DMS53 (cell line): ENCODE data around the gene SLC26A9.
A peak's percentile ranks its signal among the peaks of the same experiment; 100 is the strongest.

ENCODE experiments used
- DNase-seq: peaks from one replicate; lab custom pipeline; 2025; lab: John Stamatoyannopoulos, UW

SLC26A9 gene

DNA sequence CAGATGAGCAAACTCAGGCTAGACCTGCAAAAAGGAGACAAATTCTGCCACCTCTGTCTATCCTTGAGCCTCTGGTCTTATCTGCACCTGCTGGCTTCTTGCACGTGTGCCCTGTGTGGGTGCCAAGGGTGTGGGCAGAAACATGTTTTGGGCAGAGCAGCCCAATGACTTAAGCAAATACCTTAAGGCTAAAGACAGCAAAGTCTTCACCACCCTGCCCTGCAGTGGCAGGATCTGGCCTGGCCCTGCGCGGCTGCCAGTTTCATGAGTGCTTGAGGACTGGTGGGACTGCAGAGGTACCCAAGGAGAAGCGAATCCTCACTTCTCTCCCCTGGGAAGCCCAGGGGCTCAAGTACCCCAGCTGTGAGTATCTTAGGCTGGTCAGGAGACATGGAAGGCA, 3.8 kb upstream of the SLC26A9 start:
- no peak for DNase-seq

DNA sequence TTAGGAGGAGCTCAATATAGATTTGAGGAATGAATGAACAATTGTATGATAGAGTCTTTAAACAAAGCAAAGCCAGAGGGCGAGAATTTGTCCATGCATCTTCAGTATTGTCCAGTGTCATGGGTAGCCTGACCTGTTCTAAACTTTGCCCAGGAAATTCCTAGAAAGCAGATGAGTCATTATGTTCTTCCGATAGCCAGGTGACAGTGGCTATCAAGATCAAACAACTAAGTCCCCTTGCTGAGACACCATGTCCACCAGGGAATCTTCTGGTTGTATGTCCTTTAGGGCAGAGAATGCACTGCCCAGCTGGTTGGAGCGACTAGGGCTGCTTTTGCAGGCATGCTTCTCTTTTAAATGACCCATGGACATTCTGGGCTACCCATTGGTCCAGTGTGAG, 1.8 kb upstream of the SLC26A9 start:
- DNase-seq, result peak; percentile 65

DNA sequence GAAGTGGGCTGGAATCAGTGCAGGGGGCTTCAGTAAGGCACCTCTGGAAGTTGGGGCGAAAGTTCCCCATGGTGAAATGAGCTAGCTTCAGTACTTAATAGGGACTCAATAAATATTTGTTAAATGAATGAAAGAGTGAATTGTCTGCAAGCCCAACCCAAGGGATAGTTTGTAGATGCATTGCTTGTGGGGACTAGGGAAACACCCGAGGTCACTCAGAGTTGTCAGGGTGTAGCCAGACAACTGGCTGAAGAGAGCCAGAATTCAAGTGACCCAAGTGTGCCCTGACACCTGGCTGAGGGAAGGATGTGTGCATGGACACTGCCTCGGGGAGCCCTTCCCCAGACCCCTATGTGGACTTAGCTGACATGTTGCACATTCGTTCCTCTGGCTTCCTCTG, 1.3 kb upstream of the SLC26A9 start:
- no peak for DNase-seq

DNA sequence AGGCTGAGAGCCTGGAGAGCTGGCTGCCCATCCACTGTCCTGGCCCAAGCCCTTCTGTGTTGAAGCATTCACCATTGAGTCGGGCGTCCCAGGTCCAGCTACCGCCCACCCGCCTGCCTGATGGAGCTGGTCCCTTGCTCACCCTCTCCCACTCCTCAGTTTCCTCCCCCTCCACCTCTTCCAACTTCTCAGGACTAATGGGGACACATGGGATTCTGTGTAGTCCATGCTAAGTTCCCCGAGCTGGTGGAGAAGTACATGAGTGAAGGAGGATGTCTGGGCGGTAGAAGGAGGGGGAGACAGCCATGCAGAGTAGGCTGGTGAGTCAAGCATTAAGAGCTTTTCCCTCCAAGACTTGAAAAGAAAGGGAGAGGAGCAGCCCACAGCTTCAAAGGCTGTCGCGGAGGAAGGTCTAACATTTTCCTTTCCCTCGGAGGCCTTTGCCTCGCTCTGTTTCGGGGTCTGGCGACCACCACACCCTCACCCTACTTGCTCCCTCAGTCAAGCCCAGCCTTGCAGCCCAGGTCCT, 561 bp downstream of the SLC26A9 start:
- no peak for DNase-seq

DNA sequence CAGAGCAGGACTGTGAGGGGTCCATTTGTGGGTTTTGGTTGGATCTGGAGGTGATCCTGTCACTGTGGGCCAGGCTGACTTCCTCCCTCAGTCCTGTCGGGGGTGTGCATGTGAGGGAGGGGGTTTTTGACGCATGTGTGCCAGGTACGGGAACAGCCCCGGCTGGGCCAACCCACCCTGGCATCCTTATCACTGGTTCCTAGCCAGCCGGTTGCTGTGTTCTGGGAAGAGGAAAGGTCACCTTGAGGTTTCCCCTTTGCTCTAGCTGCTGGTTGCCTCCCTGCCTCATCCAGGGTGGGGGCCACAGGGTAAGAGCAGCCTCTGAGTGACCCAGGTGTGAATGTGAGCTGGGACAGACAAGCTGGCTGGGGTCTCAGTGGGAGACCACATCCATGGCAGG, 2.5 kb downstream of the SLC26A9 start:
- DNase-seq, result no peak

DNA sequence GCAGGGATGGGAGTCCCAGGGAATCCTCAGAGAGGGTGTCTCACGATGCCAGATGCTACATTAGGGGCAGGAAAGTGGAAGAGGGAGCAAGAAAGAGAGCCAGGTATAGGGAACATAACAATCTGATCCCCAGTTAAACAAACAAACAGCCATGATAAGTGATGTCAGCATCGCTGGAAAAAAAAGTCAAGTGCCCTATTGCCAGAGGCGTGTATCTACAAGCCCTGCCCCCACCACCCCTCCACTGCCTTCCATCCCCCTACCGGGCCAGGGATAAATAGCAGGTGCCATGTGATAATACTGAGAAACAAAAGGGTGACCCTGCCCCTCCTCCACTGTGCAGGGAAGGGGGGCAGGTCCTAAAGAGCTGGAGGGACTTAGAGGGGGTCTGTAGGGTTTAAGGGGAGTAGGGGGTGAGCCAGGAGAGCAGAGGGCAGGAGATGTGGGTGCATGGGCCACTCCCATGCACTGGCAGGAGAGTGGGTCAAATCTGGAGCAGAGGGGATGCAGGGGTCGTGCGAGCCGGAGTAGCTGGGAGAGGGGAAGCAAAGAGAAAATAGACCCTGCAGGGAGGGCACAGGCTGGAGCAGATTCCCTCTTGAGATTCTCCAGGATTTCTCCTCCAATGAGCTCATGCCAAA, 3.4 kb downstream of the SLC26A9 start:
- DNase-seq, result peak; percentile 97

DNA sequence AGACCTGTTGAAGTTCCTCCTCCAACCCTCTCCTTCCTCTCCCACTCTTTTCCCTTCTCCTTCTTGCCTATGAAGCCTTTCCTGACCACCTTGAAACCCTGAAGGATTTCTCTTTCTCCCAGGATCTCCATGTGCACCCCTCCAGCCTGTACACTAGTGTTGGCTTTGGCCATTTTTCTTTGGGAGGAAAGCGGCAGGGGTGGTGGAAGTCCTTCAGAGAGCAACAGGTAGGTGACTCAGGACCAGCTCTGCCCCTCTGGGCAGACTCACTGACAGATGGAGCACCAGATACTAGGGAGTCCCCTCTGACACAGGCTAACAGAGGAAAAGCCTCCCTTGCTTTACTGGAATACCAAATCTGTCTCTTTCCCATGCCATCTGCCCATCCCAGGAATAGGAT, 4.6 kb downstream of the SLC26A9 start:
- DNase-seq, result peak; percentile 42

DNA sequence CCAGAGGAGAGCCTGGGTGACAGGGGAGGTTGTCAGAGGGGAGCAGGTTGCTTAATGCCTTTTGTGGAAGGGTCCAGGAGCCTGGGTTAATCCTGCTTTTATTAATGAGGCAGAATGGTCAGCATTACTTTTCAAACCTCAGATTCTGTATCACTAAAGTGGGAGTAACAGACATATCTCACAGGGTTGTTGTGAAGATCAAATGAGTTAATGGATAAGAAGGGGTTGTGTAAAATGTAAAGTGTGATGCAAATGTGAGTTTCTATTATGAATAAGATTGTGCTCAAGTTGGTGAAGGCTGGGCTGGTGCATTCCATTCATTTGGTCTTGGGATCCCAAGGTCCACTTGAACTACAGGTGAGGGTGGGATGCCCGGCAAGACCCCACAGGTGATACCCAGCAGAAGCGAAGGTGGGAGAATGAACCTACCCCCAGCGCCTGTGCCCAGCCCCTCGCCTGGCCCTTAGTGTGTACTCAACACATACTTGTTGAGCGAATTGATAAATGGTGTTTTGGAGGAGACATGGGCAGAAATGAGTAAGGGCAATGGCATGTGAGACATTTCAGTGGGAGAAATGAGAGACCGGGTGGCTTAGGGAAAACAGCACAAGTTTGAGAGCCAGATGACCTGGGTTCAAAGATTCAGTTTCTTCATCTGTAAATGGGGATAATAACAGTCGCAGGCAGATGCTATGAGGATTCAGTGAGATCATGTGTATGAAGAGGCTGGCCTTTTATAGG, 6.2 kb downstream of the SLC26A9 start:
- peak; percentile 27 for DNase-seq

DNA sequence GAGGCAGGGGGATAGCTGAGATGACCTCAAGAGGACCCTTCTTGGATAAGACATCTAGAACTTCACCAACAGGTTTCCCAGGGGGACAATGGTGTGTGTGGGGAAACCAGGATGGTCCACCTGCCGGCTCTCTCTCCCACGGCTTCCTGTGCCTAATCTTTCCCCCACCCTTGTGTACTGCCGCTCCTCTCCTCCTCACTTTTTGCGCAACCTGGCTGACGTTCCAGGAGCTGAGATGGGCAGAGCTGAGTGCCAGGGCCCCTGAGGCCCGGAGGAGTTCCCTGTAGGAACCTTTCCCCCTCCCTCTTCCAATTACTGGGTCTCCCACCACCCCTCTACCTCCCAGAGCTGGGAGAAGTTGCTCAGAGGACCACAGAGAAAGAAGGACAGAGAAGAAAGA, 6.9 kb downstream of the SLC26A9 start:
- no peak for DNase-seq

DNA sequence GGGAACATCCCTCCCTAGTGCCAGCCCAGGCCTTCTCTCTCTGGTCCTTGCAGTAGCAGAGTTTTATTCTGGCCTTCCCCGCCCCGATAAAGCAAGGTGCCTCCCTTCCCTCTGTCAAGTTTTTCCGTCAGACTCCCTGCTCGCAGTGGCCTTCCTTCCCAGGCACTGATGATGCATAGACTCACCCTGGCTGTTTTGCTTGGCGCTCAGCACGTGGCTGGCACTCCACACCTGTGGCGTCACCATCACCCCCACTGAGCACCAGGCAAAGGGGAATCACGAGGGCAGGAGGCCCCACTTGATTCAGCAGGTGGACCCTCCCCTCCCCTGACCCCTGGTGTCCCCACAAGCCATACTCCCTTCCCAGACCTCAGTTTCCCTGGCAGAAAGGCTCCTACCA, 7.4 kb downstream of the SLC26A9 start:
- DNase-seq, result no peak

DNA sequence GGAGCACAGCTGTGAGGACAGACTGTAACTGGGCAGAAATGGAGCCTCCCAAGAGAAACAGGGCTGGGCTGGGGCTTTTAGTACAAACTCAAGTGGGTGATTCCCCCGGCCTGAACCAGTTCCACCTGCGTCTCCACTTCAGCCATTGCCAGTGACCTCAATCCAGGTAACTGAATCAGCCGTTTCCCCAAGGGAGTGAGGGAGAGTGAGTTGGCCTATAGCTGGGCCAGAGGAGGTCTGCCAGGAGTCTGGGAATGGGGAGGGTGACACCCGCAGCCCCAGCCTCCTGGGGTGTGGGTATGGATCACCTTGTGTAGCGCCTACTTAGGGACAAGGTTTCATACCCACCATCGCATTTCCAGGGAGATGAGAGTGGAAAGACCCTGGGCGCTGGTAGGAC, 8.5 kb downstream of the SLC26A9 start:
- peak; percentile 97 for DNase-seq

DNA sequence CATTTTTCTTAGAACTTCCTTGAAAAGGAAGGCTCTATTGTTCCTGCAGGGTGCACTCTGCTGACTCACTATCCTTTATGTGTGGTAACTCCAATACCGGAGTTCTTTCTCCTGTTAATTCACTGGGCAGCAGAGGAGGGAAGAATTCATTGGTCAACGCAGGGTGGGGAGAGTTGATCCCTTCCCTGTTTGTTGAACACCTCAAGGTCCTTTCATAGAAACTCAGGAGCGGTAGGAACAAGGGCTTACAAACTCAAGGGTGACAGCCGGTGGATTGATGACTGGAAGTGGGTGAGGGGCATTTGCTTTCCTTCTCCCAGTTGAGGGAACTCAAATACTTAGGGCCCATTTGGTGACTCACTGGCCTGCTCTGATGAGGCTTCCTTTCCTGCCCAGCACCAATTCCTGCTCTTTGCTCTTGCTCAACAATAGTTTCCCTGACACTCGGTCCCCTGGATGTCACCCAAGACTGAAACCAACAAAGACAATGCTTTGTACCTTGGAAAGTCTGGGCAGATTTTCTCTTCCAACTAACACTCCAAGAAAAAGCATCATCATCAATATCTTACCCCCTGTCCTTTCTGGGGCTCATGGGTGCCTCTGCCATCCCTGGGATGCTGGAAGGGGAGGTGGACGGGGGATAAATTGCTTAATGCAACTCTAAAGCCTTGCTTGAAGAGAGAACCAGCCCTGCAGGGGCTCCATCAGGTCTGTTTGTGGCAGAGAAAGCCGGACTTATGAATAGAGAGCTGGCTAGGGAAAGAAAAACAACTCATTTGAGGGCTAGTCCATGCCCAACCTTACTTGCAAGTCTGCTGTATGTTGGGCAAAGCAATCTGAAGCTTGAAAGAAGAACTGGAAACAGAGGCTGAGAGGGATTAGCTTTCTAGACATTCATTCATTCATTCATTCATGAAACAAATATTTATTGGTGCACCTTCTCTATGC, 9.3 kb downstream of the SLC26A9 start:
- DNase-seq, result peak; percentile 85

DNA sequence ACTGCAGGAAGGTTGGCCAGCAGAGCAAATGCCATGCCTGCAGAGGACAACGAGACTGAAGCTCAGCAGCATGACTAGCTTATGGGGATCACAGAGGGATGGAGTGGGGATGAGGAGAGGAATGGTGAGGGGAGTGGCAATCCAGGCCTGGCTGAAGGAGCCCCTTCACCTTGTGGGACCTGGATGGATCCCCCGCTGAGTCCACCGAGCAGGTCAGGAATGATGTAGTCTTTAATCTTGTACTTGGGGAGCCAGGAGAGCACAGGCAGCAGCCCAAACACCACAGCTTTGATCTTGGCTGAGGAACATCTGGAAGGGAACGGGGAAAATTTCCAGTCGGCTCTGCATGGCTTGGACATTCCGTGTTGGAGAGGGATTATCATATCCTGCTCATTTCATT, 10.5 kb downstream of the SLC26A9 start:
- DNase-seq, result no peak

DNA sequence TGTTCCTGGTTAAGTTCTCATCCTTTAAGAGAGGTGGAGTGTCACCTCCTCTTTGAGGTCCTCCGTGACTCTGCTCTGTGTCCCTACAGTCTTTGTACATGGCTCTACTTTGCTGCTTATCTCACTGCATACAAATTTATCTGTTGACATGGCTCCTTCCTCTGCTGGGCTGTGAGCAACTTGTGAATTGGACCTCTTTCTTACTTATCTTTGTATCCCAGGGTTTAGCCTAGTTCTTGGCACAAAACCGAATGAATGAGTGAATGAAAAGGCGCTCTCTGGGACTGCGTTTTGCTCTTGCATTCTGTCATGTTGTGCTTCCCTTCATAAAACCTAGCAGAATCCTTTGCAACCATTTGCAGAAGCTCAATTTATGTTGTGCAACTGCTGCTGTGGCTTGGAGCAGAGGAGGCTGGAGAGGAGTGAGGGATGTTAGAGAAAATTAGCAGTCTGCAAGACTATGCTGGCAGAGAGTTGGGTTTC, 12.4 kb downstream of the SLC26A9 start:
- no peak for DNase-seq

DNA sequence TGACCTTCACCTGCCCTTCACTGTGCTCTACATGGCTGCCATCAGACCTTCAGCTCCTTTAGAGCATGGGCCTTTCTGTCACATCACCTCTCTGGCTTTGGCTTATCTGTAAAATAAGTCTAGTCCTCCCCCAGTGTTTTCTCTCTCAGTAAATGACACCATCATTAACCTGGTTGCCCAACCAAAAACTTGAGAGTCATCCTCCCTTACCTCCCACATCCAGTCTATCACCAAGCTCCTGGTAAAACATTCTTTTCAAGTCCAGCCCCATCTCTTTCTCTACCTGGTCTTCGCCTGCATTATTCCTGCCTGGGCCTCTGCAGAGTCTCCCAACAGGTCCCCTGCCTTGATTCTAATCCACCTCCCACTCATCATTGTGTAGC, 13.1 kb downstream of the SLC26A9 start:
- no peak for DNase-seq

DNA sequence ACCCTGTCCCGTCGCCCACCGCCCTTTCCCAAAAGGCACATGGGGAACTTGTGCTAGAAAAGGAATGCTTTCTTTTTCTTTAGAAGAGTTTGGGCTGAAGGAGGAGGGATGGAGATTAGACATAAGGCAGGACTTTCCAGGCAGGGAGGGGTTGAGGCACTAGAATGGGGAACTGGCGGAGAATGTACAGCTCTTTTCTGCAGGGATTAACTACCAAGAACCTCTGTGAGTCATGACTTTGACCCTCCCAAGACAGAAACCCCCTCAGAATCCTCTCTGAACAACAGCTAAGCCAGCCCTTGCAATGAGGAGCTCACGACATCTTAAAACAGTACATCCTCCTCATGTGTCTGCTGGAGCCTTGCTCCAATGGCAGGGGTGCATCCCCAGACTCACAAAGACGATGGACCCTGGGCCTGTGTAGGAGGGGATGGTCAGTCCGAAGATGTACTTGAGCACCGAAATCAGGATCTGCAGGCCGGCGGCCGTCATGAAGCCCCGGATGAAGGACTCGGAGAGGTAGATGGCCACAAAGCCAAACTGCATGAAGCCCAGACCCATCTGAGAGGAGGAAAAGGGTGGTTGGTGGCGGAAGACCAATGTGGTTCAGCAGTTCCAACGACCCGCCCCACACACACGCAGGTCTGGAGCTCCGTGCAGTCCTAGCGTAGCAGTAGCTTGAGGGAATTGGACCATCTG, 13.6 kb downstream of the SLC26A9 start:
- DNase-seq, result no peak

DNA sequence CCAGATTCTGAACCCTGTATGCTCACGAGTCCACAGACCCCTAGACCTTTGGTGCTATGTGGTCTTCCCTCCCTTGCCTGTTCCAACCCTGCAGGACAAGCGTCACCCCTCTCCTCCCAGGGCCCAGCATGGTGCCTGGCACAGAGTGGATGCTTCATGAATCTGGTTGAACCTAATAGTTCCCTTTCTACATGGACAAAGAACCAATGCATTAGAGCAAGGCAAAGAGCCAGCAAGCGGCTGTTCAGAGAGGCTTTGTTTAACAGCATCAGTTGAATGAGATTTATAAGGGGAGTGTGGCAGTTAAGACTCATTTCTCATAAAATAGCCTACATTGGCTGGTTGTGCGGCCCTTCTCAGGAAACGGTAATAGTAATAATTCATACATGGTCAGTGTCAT, 14.9 kb downstream of the SLC26A9 start:
- no peak for DNase-seq

DNA sequence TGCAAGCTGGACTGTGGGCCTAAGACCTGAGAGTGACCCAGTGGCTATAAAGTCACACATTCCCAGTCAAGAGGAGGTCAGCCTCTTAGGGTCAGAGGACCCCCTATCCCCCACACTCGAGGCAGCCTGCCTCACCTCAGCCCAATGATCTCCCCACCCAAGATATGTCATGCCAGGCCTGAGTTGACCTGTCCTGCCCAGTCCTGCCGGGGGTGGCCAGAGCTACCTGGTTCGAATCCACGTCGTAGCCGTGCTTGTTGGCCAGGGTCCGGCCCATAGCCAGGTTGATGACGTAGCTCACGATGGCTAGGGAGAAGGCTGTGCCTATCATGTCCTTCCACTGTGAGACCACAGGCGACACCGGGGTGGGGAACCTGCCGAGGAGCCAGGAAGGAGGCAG, 15.6 kb downstream of the SLC26A9 start:
- no peak for DNase-seq

DNA sequence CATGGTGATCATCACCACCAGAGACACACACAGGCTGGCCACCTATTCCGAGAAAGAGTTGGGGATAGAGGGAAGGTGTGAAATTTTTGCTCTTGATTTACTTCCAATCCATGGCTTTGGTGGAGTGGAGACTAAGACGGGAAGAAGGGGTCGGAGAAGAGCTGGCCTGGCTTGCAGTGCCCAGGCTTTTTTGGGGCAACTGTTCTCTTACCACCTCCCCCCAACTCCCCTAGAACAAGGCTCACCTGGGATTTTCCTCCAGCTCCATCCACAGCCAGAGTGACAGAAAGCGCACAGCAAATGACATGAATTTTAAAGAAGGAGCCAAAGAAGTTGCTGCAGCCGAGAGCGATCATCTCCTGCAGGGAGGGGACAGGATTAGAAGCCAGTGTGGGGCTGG, 16.0 kb downstream of the SLC26A9 start:
- DNase-seq, result no peak

DNA sequence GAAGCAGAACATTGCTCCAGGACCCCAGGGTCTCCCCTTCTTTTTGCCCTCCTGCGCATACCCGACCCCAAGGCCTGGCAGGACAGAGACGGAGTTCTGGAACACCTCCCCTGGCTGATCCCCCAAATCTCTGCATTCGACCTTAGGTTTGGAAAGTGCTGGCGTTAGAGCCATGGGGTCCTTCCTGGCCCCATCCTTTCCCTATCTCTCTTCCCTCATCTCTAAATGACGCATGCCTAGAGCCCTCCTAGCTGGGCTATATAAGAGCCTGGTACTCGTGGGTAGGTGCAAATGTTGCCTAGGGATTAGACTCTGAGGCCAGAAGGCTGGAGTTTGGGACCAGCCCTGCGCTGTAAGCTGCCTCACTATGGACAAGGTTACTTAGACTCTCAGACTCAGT, 16.6 kb downstream of the SLC26A9 start:
- no peak for DNase-seq

DNA sequence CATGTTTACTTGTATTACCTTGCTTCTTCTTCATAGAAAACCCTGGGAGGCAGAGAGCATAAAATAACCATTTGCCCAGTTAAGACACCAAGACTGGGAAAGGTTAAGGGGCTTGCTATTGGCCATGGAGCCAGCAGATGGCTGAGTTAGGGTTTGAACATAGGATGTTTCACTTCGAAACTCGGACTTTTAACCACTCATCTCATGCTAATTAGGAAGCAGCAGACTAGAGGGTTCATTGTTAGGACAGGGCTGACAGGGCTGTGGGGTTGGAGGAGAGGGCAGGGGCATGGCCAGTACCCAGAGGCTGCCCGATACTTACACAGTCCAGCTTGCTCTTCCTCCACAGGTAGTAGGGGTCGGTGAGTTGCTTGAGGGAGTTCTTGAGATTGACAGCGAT, 17.0 kb downstream of the SLC26A9 start:
- DNase-seq, result no peak

DNA sequence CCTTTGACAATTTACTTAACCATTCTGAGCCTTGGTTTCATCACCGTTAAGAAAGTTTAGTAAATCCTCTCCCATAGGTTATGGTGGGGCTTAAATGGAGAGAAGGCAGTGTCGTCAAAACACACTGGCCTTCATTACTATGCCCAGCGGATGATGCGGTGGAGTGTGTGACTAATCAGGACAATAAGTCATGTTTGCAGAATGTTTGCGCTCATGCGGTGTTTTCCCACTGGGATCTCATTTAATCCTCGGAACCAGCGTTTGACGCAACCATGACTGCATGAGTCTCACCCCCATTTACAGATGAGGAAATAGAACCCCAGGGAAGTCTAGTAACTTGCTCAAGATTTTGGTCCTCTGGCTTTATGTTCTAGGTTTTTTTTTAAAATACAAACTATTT, 17.5 kb downstream of the SLC26A9 start:
- DNase-seq, result peak; percentile 91
